ENCODE measurements around the gene POLR2C. TPM values are rescaled to one million over a fixed set of nuclear protein-coding genes. Genes with fewer than 3 reads are reported as not detected.

POLR2C gene
- total RNA-seq, 2 experiments from 2014 or later = 52.3 to 101 TPM

- Histone ChIP-seq H3K9me2 (ENCODE audit: insufficient read depth, low read length) (no peaks in the 10 kb centered on the region), H3K79me2 (ENCODE audit: insufficient read depth, low read depth, low read length) (no peaks in the 10 kb centered on the region), H3K4me1 (ENCODE audit: insufficient read depth, low read length, poor library complexity, severe bottlenecking) (peaks cover 21% of the 10 kb centered on the region), H3K27ac (ENCODE audit: low read depth, low read length, poor library complexity, severe bottlenecking) (no peak overlapping the region), H3K9me3 (ENCODE audit: low read length) (no peaks in the 10 kb centered on the region), H4K20me1 (ENCODE audit: insufficient read depth, low read length) (no peaks in the 10 kb centered on the region), H2AFZ (ENCODE audit: low read length) (no peak overlapping the region), H3K4me3 (ENCODE audit: low read depth, low read length, poor library complexity, severe bottlenecking) (no peak overlapping the region), H3K36me3 (ENCODE audit: insufficient read depth, low read length) (no peaks in the 10 kb centered on the region), H3K4me2 (ENCODE audit: low read length) (no peak overlapping the region)
- TF ChIP-seq EZH2phosphoT487 (IDR thresholded peaks at IDR 0.05; ENCODE audit: borderline replicate concordance, low read depth, low read length) = no peak
- TF ChIP-seq CTCF (conservative IDR thresholded peaks at IDR 0.05; ENCODE audit: low read length) = no peak
- CTCF ChIA-PET (ENCODE audit: unreplicated experiment) = no interaction called here
- POLR2A ChIA-PET = interaction anchor here (1.0 kb wide), 1 partner anchor 14 kb away, joined by 3 read pairs; no protein-coding TSS in a partner anchor
- intact Hi-C loops (cut with micrococcal nuclease; ENCODE audit: unreplicated experiment) = loop anchor here (5.0 kb wide), 1 partner anchor 39 kb away; no protein-coding TSS in a partner anchor
- no TSS peak for BruUV-seq (replicated peaks)
- DNase-seq (ENCODE audit: low spot score) = no peak
These were observed 16.1 kb downstream of the POLR2C start for GRCh38 chr16:57478396-57479204.

DNA sequence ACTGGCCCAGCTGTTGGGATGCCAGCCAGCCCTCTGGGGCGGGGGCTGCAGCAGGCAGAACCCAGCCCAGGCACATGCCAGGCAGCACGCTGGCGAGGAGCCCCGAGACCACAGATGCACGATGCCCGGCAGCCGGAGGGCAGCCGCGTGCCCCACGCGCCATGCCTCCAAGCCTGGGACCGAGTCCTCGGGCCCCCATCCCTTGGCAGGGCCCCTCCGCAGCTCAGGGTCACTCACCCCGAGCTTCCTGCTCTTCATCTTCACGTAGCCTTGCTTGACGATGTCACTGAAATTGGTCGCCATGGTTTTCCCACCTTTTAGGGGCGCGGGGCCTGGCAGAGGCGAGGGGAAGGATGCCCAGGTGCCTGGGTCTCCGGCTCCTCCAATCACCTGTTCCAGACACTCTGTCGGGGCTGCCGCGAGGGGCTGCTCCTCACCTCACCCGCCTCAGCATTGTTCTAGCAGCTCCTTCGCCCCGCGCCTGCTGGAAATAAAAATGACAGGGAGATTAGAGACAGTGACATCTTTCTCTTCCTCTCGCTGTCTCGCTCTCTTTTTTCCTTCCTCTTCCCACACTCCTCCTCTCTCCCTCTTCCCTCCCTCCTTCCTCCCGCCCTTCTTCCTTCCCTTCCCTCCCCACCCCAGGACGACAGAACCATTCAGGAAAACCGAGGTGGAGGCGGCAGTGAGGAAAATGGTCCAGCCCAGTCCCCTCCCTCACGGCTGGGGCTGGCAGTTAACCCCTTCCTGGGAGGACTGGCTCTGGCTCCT is 16.9 kb downstream of the POLR2C start:
- H2AFZ ChIP-seq (ENCODE audit: low read length) = no peak overlapping the region
- H3K9me3 ChIP-seq (ENCODE audit: low read length) = no peaks in the 10 kb centered on the region
- no peak overlapping the region for H3K4me3 ChIP-seq (ENCODE audit: low read depth, low read length, poor library complexity, severe bottlenecking)
- no TSS peak for BruUV-seq (replicated peaks)
- H3K9me2 ChIP-seq (ENCODE audit: insufficient read depth, low read length) = no peaks in the 10 kb centered on the region
- H3K4me1 ChIP-seq (ENCODE audit: insufficient read depth, low read length, poor library complexity, severe bottlenecking) = peaks cover 21% of the 10 kb centered on the region
- H3K4me2 ChIP-seq (ENCODE audit: low read length) = no peak overlapping the region
- no peak overlapping the region for H3K27ac ChIP-seq (ENCODE audit: low read depth, low read length, poor library complexity, severe bottlenecking)
- H4K20me1 ChIP-seq (ENCODE audit: insufficient read depth, low read length) = no peaks in the 10 kb centered on the region
- TF ChIP-seq EZH2phosphoT487 (IDR thresholded peaks at IDR 0.05; ENCODE audit: borderline replicate concordance, low read depth, low read length) = no peak
- no peak for TF ChIP-seq CTCF (conservative IDR thresholded peaks at IDR 0.05; ENCODE audit: low read length)
- intact Hi-C loops (cut with micrococcal nuclease; ENCODE audit: unreplicated experiment) = loop anchor here (5.0 kb wide), 1 partner anchor 38 kb away; no protein-coding TSS in a partner anchor
- H3K79me2 ChIP-seq (ENCODE audit: insufficient read depth, low read depth, low read length) = no peaks in the 10 kb centered on the region
- ChIA-PET CTCF (ENCODE audit: unreplicated experiment) (no interaction called here), POLR2A (interaction anchor here (1.0 kb wide), 1 partner anchor 14 kb away, joined by 3 read pairs; no protein-coding TSS in a partner anchor)
- no peak for DNase-seq (ENCODE audit: low spot score)
- H3K36me3 ChIP-seq (ENCODE audit: insufficient read depth, low read length) = no peaks in the 10 kb centered on the region

Data from OCI-LY7 (cell line).